Fibroblast of the aortic adventitia (primary cell): ENCODE data around the gene TMEM72. TPM values are rescaled to one million over a fixed set of nuclear protein-coding genes. Genes with fewer than 3 reads are reported as not detected.

Experiments used
- DNase-seq: peaks from one replicate; pipeline ENCODE4 v3.0.0-alpha.2; 2010; ENCODE audit warnings: low read depth
- H3K4me3 ChIP-seq: 2 replicates; pipeline ENCODE4 v1.5.1; 2011; ENCODE audit warnings: low read depth, mild to moderate bottlenecking, control low read depth, low read length, moderate library complexity
- CTCF ChIP-seq: IDR thresholded peaks from 2 replicates; pipeline ENCODE4 v1.5.1; 2011; ENCODE audit warnings: mild to moderate bottlenecking, low read length, control low read depth, inconsistent platforms; ENCODE audit not compliant: insufficient read depth
- total RNA-seq: library from RNA; depleted of rRNA; stranded (reverse); fragments of >200 nt; gene quantifications from 2 replicates; pipeline ENCODE4 v1.2.3, GENCODE V29; 2012; ENCODE audit warnings: low replicate concordance

The TMEM72 gene
- total RNA-seq, 1 donor = not detected

- TF ChIP-seq CTCF = no peak
- no peak for DNase-seq
- H3K4me3 ChIP-seq = no peak overlapping the region
These were observed 51.0 kb downstream of the TMEM72 start for GRCh38 chr10:44961931-44962750.

DNA sequence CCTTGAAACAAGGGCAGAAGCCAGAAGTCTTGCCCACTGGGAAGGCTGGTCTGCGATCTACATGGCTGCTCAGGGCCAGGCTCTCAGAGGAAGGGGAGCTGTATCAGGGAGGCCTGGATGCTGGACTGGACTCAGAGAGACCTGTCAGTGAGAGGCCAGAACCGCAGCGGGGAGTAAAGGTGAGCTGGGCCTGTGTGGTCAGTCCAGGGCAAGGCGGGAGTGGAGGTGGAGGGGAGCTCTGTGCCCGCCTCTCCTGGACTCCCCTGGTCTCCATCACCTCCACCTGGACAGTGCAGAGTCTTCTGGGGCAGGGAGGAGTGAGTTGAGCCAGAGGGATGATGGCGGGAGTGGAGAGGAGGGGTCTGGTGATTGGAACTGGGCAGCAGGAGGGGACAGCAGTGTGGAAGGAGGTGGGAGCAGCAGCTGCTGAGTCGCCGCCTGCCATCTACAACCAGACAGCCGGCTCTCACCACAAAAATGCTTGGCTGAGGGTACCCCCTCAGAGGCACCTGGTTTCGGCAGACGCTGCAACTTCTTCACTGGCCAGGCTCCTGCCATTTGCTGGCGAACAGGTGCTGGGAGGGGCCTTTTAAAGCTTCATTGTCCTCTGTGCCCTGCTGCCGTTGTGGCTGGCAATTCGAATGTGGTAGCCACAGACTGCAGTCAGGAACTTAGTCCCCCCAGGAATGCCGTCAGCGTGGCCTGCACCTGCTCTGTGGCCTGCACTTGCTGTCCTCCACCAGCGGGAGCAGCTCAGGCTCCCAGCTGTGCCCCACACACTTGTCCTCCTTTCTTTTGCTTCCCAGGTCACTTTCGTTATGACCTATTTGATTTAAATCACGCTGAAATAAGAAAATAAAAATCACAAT lies 52.0 kb downstream of the TMEM72 start:
- H3K4me3 ChIP-seq = no peak overlapping the region
- no peak for DNase-seq
- TF ChIP-seq CTCF = peak; percentile 24

DNA sequence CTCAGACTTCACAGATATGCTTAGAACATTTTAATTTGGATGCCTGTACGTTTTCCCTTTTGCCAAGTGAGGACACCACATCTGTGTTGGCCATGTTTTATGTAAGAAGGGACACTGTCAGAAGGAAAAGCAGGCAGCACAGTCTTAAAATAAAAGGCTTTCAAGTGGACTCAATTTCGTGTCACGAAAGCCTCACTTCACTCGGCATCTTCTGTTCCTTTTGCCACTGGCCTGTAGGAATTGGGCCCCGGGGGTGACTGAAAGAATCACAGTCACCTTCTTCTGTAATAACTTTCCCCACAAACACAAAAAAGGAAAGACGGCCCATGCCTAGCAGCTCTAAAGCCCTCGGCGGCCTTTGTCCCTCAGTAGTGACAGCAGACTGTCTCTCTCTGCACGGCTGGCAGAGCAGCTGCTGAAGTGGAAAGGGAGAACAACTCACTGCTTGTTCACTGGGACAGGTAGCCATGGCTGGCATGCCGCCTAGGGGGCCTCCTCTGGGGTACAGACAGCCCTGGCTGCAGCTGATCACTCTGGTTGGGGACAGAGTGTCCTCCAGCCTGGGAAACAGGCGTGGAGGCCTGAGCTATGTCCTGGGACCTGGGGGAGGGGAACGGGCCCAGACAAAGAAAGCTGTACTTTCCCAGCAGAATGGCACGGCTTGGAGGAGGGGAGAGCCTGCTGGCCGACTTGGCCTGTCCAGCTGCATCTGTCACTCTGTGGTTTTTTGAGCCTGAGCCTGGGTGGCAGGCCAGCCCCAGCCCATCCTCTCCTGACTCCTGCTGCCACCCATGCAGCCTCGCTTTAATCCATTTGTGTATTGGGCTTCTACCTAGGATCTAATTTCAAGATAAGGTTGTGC lies 52.9 kb downstream of the TMEM72 start:
- no peak overlapping the region for H3K4me3 ChIP-seq
- no peak for TF ChIP-seq CTCF
- no peak for DNase-seq

DNA sequence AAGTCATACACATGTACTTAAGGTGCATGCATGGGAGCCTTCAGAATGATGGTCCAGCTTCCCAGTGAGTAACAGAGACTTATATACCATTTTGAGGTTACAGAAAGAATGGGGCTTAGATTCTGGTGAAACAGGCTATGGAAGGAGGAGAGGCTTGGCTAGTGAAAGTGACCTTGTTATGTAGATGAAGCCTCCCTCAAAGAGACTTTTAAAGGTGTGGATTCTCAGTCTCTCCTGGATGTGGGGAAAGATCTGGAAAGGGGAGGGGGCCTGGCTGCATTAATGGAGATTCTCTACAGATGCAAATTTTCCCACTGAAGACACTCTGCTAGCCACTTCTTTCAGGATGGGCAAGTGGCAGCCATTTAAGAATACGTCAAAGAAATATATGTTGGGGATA lies 54.0 kb downstream of the TMEM72 start:
- no peak for DNase-seq
- no peak overlapping the region for H3K4me3 ChIP-seq
- TF ChIP-seq CTCF = no peak

DNA sequence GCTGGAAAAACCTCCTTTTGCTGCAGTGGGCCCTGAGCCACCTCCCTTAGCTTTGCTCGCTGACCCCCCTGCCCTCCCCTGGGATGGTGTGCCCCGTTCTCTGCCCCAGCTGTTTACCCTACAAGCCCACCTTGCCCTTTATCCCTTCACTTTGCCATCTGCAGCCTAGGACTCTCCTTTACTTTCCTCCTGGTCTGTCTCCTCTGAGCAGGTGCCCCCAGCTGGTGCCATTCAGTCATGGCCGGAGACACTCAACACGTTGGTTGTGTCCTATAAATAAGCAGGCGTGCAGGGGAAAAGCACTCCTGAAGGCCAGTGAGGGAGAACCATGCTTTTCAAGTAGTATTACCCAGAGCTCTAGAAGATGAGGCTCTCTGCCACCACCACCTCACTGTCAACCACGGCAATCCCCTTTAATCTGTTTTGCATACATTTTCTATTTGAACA lies 54.5 kb downstream of the TMEM72 start:
- H3K4me3 ChIP-seq = no peak overlapping the region
- TF ChIP-seq CTCF = no peak
- no peak for DNase-seq

GRCh38 chr10:44966129-44966815 lies 55.1 kb downstream of the TMEM72 start:
- no peak for TF ChIP-seq CTCF
- no peak overlapping the region for H3K4me3 ChIP-seq
- DNase-seq = no peak
